ENCODE results near the gene IL1RAPL2.

GRCh38 chrX:105650986-105651385 lies 1085.0 kb downstream of the IL1RAPL2 start:
- TF ChIP-seq CEBPB (IDR thresholded peaks at IDR 0.05) (no peak), CHD2 (IDR thresholded peaks at IDR 0.05; ENCODE audit: low read length, partially characterized antibody) (no peak), CBX8 (IDR thresholded peaks at IDR 0.05) (no peak), TP53 (CRISPR knock-in tag; IDR thresholded peaks at IDR 0.05) (no peak), FOSL2 (IDR thresholded peaks at IDR 0.05) (no peak), FOSL2 (CRISPR knock-in tag; IDR thresholded peaks at IDR 0.05) (no peak), CTCF (IDR thresholded peaks at IDR 0.05) (no peak), ESRRA (IDR thresholded peaks at IDR 0.05; ENCODE audit: borderline replicate concordance, low read length) (no peak), MYC (IDR thresholded peaks at IDR 0.05; ENCODE audit: borderline replicate concordance, low read length) (no peak)
